SK-N-SH treated with all-trans-retinoic acid at 6 μM for 48 hours (cell line): ENCODE data around the gene DCC.

Source experiments
- ATAC-seq: fragments of 200-7000 bp; cut with Tn5 transposase; 3 replicates; pipeline ENCODE4 v1.9.1; 2020; ENCODE audit warnings: mild to moderate bottlenecking, moderate library complexity
- ARNTL ChIP-seq: fragments of 450-650 bp; formaldehyde crosslinking; IDR thresholded peaks from 2 replicates; pipeline ENCODE4 v1.5.0; 2020; ENCODE audit warnings: low read depth, mild to moderate bottlenecking, moderate library complexity, borderline replicate concordance
- BACH2 ChIP-seq: fragments of 250-450 bp; sonication (Bioruptor Pico); IDR thresholded peaks from 2 replicates; pipeline ENCODE4 v1.9.0; 2021; ENCODE audit warnings: mild to moderate bottlenecking, borderline replicate concordance
- CREB5 ChIP-seq: fragments of 250-450 bp; sonication (Bioruptor Pico); IDR thresholded peaks from 2 replicates; pipeline ENCODE4 v1.5.1; 2020; ENCODE audit warnings: low read depth, mild to moderate bottlenecking, moderate library complexity
- CSDC2 ChIP-seq: fragments of 250-450 bp; sonication (Bioruptor Pico); IDR thresholded peaks from 2 replicates; pipeline ENCODE4 v1.5.0; 2020; ENCODE audit warnings: mild to moderate bottlenecking, moderate library complexity
- CSRNP3 ChIP-seq: fragments of 250-450 bp; sonication (Bioruptor Pico); IDR thresholded peaks from 2 replicates; pipeline ENCODE4 v1.5.1; 2021; ENCODE audit warnings: mild to moderate bottlenecking, moderate library complexity
- ESRRG ChIP-seq: fragments of 250-450 bp; sonication (Bioruptor Pico); IDR thresholded peaks from 2 replicates; pipeline ENCODE4 v1.6.1; 2021; ENCODE audit warnings: mild to moderate bottlenecking
- GLIS3 ChIP-seq: fragments of 250-450 bp; sonication (Bioruptor Pico); IDR thresholded peaks from 2 replicates; pipeline ENCODE4 v1.5.0; 2020; ENCODE audit warnings: mild to moderate bottlenecking, moderate library complexity
- ISL1 ChIP-seq: fragments of 250-450 bp; sonication (Bioruptor Pico); IDR thresholded peaks from 2 replicates; pipeline ENCODE4 v2.1.2; 2022; ENCODE audit warnings: mild to moderate bottlenecking, moderate library complexity
- PATZ1 ChIP-seq: fragments of 250-450 bp; sonication (Bioruptor Pico); IDR thresholded peaks from 2 replicates; pipeline ENCODE4 v1.8.0; 2020; ENCODE audit warnings: mild to moderate bottlenecking, moderate library complexity, borderline replicate concordance
- PPARA ChIP-seq: fragments of 250-450 bp; sonication (Bioruptor Pico); IDR thresholded peaks from 2 replicates; pipeline ENCODE4 v1.5.0; 2020; ENCODE audit warnings: mild to moderate bottlenecking, borderline replicate concordance
- RARB ChIP-seq: fragments of 250-450 bp; sonication (Bioruptor Pico); IDR thresholded peaks from 2 replicates; pipeline ENCODE4 v1.8.0; 2021; ENCODE audit warnings: mild to moderate bottlenecking, moderate library complexity
- TCF4 ChIP-seq: fragments of 250-450 bp; sonication (Bioruptor Pico); IDR thresholded peaks from 2 replicates; pipeline ENCODE4 v1.8.0; 2021; ENCODE audit warnings: mild to moderate bottlenecking, moderate library complexity, borderline replicate concordance
- TOX ChIP-seq: fragments of 250-450 bp; sonication (Bioruptor Pico); IDR thresholded peaks from 2 replicates; pipeline ENCODE4 v1.8.0; 2021; ENCODE audit warnings: mild to moderate bottlenecking, moderate library complexity, borderline replicate concordance
- ZFP3 ChIP-seq: fragments of 250-450 bp; sonication (Bioruptor Pico); IDR thresholded peaks from 2 replicates; pipeline ENCODE4 v1.5.0; 2020; ENCODE audit warnings: mild to moderate bottlenecking, moderate library complexity
- ZFP30 ChIP-seq: fragments of 450-650 bp; formaldehyde crosslinking; IDR thresholded peaks from 2 replicates; pipeline ENCODE4 v1.5.0; 2022; ENCODE audit warnings: mild to moderate bottlenecking, moderate library complexity
- ZNF565 ChIP-seq: fragments of 450-650 bp; formaldehyde crosslinking; conservative IDR thresholded peaks from 2 replicates; pipeline ENCODE4 v1.5.0; 2020; ENCODE audit warnings: low read depth, mild to moderate bottlenecking, moderate library complexity
- ZNF70 ChIP-seq: fragments of 450-650 bp; formaldehyde crosslinking; IDR thresholded peaks from 2 replicates; pipeline ENCODE4 v1.5.0; 2020; ENCODE audit warnings: mild to moderate bottlenecking, moderate library complexity
- ZNF8 ChIP-seq: fragments of 450-650 bp; formaldehyde crosslinking; IDR thresholded peaks from 2 replicates; pipeline ENCODE4 v1.5.0; 2020; ENCODE audit warnings: mild to moderate bottlenecking, moderate library complexity

DCC gene

GRCh38 chr18:52953387-52953786 is 613.4 kb downstream of the DCC start:
- TF ChIP-seq BACH2 (CRISPR knock-in tag) (no peak), TCF4 (no peak), ZFP30 (CRISPR knock-in tag) (no peak), ZNF565 (CRISPR knock-in tag) (no peak), ISL1 (CRISPR knock-in tag) (no peak), TOX (no peak), RARB (CRISPR knock-in tag) (no peak), CREB5 (no peak), ZNF8 (CRISPR knock-in tag) (no peak), GLIS3 (CRISPR knock-in tag) (no peak), PATZ1 (CRISPR knock-in tag) (no peak)
- no peak for ATAC-seq

- TF ChIP-seq TOX (no peak), CSDC2 (no peak), PATZ1 (CRISPR knock-in tag) (no peak), TCF4 (no peak), ARNTL (CRISPR knock-in tag) (no peak), ZNF70 (CRISPR knock-in tag) (no peak), CSRNP3 (no peak), ZFP3 (CRISPR knock-in tag) (no peak), BACH2 (CRISPR knock-in tag) (no peak), ZNF565 (CRISPR knock-in tag) (no peak), PPARA (CRISPR knock-in tag) (no peak), ESRRG (CRISPR knock-in tag) (no peak)
- TF ChIP-seq, all 23 proteins: peak for 0
These were observed 623.5 kb downstream of the DCC start for GRCh38 chr18:52963481-52963880.

GRCh38 chr18:52970686-52971085 is 630.7 kb downstream of the DCC start:
- no peak for ATAC-seq
- TF ChIP-seq TCF4 = no peak
- TF ChIP-seq CREB5 = no peak
- TF ChIP-seq ZNF8 (CRISPR knock-in tag) = no peak
- no peak for TF ChIP-seq CSRNP3
- no peak for TF ChIP-seq ZFP3 (CRISPR knock-in tag)
- TF ChIP-seq, all 23 proteins: peak for 0

More at GRCh38 chr18:52963481-52963880, 623.5 kb downstream of the DCC start:
- ATAC-seq = no peak

- ATAC-seq = no peak
- TF ChIP-seq BACH2 (CRISPR knock-in tag) = no peak
- TF ChIP-seq ARNTL (CRISPR knock-in tag) = no peak
- no peak for TF ChIP-seq ZNF70 (CRISPR knock-in tag)
- no peak for TF ChIP-seq PPARA (CRISPR knock-in tag)
- TF ChIP-seq, all 23 proteins: peak for 0
These were observed 631.1 kb downstream of the DCC start for GRCh38 chr18:52971097-52971496.
